WTC11 (cell line): ENCODE data around the gene LRRC4B. TPM values are rescaled to one million over a fixed set of nuclear protein-coding genes. Genes with fewer than 3 reads are reported as not detected.
A peak's percentile ranks its signal among the peaks of the same experiment; 100 is the strongest.

ENCODE experiments used
- ATAC-seq: fragments of 200-7000 bp; cut with Tn5 transposase; 2 replicates; pipeline ENCODE4 v1.10.0; 2021; ENCODE audit warnings: mild to moderate bottlenecking, moderate library complexity
- CTCF ChIA-PET: fragments of 300-600 bp; sonication (Branson Sonifier 250); formaldehyde crosslinking; loops from one replicate; lab custom pipeline; 2021; ENCODE audit warnings: antibody characterized with exemption; lab: Charles Lee
- POLR2A ChIA-PET: fragments of 350-600 bp; sonication (Branson Sonifier 250); formaldehyde crosslinking; loops from one replicate; lab custom pipeline; 2021; ENCODE audit warnings: antibody characterized with exemption; lab: Charles Lee
- DNase-seq: peaks from one replicate; pipeline ENCODE4 v3.0.0; 2021; ENCODE audit warnings: low spot score
- H3K27ac Mint-ChIP-seq: 2 replicates; pipeline ENCODE4 v1.8.0; 2021; ENCODE audit warnings: mixed read lengths
- H3K27me3 Mint-ChIP-seq: 2 replicates; pipeline ENCODE4 v1.8.0; 2021; ENCODE audit warnings: low read depth, mild to moderate bottlenecking, moderate library complexity, mixed read lengths
- H3K36me3 Mint-ChIP-seq: 2 replicates; pipeline ENCODE4 v1.8.0; 2021; ENCODE audit warnings: mixed read lengths
- H3K4me1 Mint-ChIP-seq: 2 replicates; pipeline ENCODE4 v1.8.0; 2022; ENCODE audit warnings: mixed read lengths
- H3K4me3 Mint-ChIP-seq: 2 replicates; pipeline ENCODE4 v1.8.0; 2021; ENCODE audit warnings: mild to moderate bottlenecking, moderate library complexity, mixed read lengths
- H3K9me3 Mint-ChIP-seq: 2 replicates; pipeline ENCODE4 v1.8.0; 2021; ENCODE audit warnings: mixed read lengths
- ETV6 ChIP-seq: sonication (generic); formaldehyde crosslinking; IDR thresholded peaks from 2 replicates; pipeline ENCODE4 v1.8.1; 2022; ENCODE audit warnings: mild to moderate bottlenecking, missing genetic modification reagents
- IRF2 ChIP-seq: sonication (generic); formaldehyde crosslinking; IDR thresholded peaks from 2 replicates; pipeline ENCODE4 v1.8.0; 2022; ENCODE audit warnings: low read depth, missing genetic modification reagents, borderline replicate concordance
- JAZF1 ChIP-seq: fragments of 250-450 bp; sonication (Bioruptor Pico); IDR thresholded peaks from 2 replicates; pipeline ENCODE4 v1.9.0; 2021; ENCODE audit warnings: moderate library complexity, mild to moderate bottlenecking, inconsistent platforms
- JUN ChIP-seq: sonication (generic); formaldehyde crosslinking; IDR thresholded peaks from 2 replicates; pipeline ENCODE4 v1.8.0; 2023; ENCODE audit warnings: mild to moderate bottlenecking, missing genetic modification reagents
- KAT7 ChIP-seq: sonication (generic); formaldehyde crosslinking; IDR thresholded peaks from 2 replicates; pipeline ENCODE4 v1.8.1; 2023; ENCODE audit warnings: missing genetic modification reagents, mild to moderate bottlenecking, borderline replicate concordance
- PRRX2 ChIP-seq: fragments of 250-450 bp; sonication (Bioruptor Pico); IDR thresholded peaks from 2 replicates; pipeline ENCODE4 v1.8.0; 2021; ENCODE audit warnings: mild to moderate bottlenecking
- SMAD3 ChIP-seq: sonication (generic); formaldehyde crosslinking; IDR thresholded peaks from 2 replicates; pipeline ENCODE4 v1.8.0; 2022; ENCODE audit warnings: missing genetic modification reagents, mild to moderate bottlenecking, borderline replicate concordance
- SOX15 ChIP-seq: fragments of 250-450 bp; sonication (Bioruptor Pico); IDR thresholded peaks from 2 replicates; pipeline ENCODE4 v1.9.0; 2021; ENCODE audit warnings: mild to moderate bottlenecking
- TCF7 ChIP-seq: sonication (generic); formaldehyde crosslinking; IDR thresholded peaks from 2 replicates; pipeline ENCODE4 v1.8.0; 2022; ENCODE audit warnings: mild to moderate bottlenecking, low read depth, missing genetic modification reagents, moderate library complexity
- ZNF138 ChIP-seq: sonication (generic); formaldehyde crosslinking; conservative IDR thresholded peaks from 2 replicates; pipeline ENCODE4 v1.8.1; 2022; ENCODE audit warnings: mild to moderate bottlenecking, moderate library complexity, missing genetic modification reagents
- ZNF396 ChIP-seq: fragments of 250-450 bp; sonication (Bioruptor Pico); IDR thresholded peaks from 2 replicates; pipeline ENCODE4 v1.8.0; 2021; ENCODE audit warnings: mild to moderate bottlenecking, moderate library complexity, borderline replicate concordance
- ZNF416 ChIP-seq: fragments of 250-450 bp; sonication (Bioruptor Pico); IDR thresholded peaks from 2 replicates; pipeline ENCODE4 v1.9.0; 2021; ENCODE audit warnings: mild to moderate bottlenecking, inconsistent platforms
- total RNA-seq: library from RNA; stranded (reverse); gene quantifications from 3 replicates; pipeline ENCODE4 v1.2.3, GENCODE V29; 2021
- TF ChIP-seq, protein P1 (sequence below): sonication (generic); formaldehyde crosslinking; IDR thresholded peaks from 2 replicates; pipeline ENCODE4 v1.8.0; 2022; ENCODE audit warnings: missing genetic modification reagents
- TF ChIP-seq, protein P2 (sequence below): sonication (generic); formaldehyde crosslinking; IDR thresholded peaks from 2 replicates; pipeline ENCODE4 v1.8.1; 2023; ENCODE audit warnings: mild to moderate bottlenecking, missing genetic modification reagents, borderline replicate concordance
- TF ChIP-seq, protein P3 (sequence below): sonication (generic); formaldehyde crosslinking; conservative IDR thresholded peaks from 2 replicates; pipeline ENCODE4 v1.8.1; 2022; ENCODE audit warnings: mild to moderate bottlenecking, missing genetic modification reagents
- TF ChIP-seq, protein P4 (sequence below): fragments of 250-450 bp; sonication (Bioruptor Pico); IDR thresholded peaks from 2 replicates; pipeline ENCODE4 v1.8.0; 2021; ENCODE audit warnings: mild to moderate bottlenecking
- TF ChIP-seq, protein P5 (sequence below): sonication (generic); formaldehyde crosslinking; IDR thresholded peaks from 2 replicates; pipeline ENCODE4 v1.8.1; 2022; ENCODE audit warnings: mild to moderate bottlenecking, moderate library complexity, missing genetic modification reagents
- TF ChIP-seq, protein P6 (sequence below): fragments of 250-450 bp; sonication (Bioruptor Pico); IDR thresholded peaks from 2 replicates; pipeline ENCODE4 v2.1.2; 2022; ENCODE audit warnings: mild to moderate bottlenecking, moderate library complexity
- TF ChIP-seq, protein P7 (sequence below): sonication (generic); formaldehyde crosslinking; IDR thresholded peaks from 2 replicates; pipeline ENCODE4 v1.8.1; 2022; ENCODE audit warnings: missing genetic modification reagents, borderline replicate concordance
- TF ChIP-seq, protein P8 (sequence below): sonication (generic); formaldehyde crosslinking; IDR thresholded peaks from 2 replicates; pipeline ENCODE4 v1.8.1; 2022; ENCODE audit warnings: mild to moderate bottlenecking, missing genetic modification reagents, moderate library complexity, borderline replicate concordance

The LRRC4B gene
- total RNA-seq, 1 experiment from 2014 or later = 10.0 TPM

DNA sequence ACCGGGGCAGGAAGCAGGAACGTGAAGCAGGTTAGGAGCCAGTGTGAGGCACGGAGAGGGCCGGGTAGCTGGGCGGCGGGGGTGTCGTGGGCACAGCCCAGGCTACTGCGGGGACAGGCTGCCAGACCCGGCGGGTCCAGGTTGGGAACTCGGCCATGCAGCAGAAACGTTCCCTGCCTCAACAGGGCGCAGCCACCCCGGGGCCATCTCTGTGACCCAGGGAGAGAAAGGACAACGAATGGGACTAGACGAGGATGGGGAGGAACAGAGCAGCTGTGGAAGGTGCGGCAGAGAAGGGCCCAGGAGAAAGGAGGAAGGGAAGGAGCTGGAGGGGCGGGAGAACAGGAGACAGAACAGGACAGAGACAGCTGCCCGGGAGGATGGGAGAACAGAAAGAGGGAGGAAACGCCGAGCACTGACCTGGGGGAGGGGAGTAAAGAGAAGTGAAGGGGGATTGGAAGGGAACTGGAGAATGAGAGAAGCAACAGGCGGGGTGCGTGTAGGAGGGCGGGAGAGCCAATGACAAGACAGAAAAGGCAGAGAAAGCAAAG is 78.7 kb downstream of the LRRC4B start:
- Mint-ChIP-seq H3K9me3 (peaks cover 29% of the 10 kb centered on the region), H3K27me3 (peaks cover 97% of the 10 kb centered on the region), H3K36me3 (peaks cover 30% of the 10 kb centered on the region), H3K4me3 (no peak overlapping the region), H3K27ac (no peak overlapping the region), H3K4me1 (peaks cover 40% of the 10 kb centered on the region)
- ATAC-seq (peak; percentile 28), DNase-seq (no peak)
- CTCF ChIA-PET = interaction anchor here (0.6 to 3.8 kb wide), 8 partner anchors 11 to 132 kb away, joined by 3 to 33 read pairs (median 4); no protein-coding TSS in a partner anchor
- POLR2A ChIA-PET = no interaction called here
- TF ChIP-seq IRF2 (CRISPR knock-in tag) = no peak
- TF ChIP-seq, protein P1, sequence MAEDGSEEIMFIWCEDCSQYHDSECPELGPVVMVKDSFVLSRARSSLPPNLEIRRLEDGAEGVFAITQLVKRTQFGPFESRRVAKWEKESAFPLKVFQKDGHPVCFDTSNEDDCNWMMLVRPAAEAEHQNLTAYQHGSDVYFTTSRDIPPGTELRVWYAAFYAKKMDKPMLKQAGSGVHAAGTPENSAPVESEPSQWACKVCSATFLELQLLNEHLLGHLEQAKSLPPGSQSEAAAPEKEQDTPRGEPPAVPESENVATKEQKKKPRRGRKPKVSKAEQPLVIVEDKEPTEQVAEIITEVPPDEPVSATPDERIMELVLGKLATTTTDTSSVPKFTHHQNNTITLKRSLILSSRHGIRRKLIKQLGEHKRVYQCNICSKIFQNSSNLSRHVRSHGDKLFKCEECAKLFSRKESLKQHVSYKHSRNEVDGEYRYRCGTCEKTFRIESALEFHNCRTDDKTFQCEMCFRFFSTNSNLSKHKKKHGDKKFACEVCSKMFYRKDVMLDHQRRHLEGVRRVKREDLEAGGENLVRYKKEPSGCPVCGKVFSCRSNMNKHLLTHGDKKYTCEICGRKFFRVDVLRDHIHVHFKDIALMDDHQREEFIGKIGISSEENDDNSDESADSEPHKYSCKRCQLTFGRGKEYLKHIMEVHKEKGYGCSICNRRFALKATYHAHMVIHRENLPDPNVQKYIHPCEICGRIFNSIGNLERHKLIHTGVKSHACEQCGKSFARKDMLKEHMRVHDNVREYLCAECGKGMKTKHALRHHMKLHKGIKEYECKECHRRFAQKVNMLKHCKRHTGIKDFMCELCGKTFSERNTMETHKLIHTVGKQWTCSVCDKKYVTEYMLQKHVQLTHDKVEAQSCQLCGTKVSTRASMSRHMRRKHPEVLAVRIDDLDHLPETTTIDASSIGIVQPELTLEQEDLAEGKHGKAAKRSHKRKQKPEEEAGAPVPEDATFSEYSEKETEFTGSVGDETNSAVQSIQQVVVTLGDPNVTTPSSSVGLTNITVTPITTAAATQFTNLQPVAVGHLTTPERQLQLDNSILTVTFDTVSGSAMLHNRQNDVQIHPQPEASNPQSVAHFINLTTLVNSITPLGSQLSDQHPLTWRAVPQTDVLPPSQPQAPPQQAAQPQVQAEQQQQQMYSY (CRISPR knock-in tag) = no peak
- TF ChIP-seq, protein P2, sequence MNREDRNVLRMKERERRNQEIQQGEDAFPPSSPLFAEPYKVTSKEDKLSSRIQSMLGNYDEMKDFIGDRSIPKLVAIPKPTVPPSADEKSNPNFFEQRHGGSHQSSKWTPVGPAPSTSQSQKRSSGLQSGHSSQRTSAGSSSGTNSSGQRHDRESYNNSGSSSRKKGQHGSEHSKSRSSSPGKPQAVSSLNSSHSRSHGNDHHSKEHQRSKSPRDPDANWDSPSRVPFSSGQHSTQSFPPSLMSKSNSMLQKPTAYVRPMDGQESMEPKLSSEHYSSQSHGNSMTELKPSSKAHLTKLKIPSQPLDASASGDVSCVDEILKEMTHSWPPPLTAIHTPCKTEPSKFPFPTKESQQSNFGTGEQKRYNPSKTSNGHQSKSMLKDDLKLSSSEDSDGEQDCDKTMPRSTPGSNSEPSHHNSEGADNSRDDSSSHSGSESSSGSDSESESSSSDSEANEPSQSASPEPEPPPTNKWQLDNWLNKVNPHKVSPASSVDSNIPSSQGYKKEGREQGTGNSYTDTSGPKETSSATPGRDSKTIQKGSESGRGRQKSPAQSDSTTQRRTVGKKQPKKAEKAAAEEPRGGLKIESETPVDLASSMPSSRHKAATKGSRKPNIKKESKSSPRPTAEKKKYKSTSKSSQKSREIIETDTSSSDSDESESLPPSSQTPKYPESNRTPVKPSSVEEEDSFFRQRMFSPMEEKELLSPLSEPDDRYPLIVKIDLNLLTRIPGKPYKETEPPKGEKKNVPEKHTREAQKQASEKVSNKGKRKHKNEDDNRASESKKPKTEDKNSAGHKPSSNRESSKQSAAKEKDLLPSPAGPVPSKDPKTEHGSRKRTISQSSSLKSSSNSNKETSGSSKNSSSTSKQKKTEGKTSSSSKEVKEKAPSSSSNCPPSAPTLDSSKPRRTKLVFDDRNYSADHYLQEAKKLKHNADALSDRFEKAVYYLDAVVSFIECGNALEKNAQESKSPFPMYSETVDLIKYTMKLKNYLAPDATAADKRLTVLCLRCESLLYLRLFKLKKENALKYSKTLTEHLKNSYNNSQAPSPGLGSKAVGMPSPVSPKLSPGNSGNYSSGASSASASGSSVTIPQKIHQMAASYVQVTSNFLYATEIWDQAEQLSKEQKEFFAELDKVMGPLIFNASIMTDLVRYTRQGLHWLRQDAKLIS (CRISPR knock-in tag) = no peak
- TF ChIP-seq, protein P3, sequence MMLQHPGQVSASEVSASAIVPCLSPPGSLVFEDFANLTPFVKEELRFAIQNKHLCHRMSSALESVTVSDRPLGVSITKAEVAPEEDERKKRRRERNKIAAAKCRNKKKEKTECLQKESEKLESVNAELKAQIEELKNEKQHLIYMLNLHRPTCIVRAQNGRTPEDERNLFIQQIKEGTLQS = no peak
- no peak for TF ChIP-seq SMAD3 (CRISPR knock-in tag)
- TF ChIP-seq JUN = no peak
- no peak for TF ChIP-seq PRRX2 (CRISPR knock-in tag)
- TF ChIP-seq, protein P4, sequence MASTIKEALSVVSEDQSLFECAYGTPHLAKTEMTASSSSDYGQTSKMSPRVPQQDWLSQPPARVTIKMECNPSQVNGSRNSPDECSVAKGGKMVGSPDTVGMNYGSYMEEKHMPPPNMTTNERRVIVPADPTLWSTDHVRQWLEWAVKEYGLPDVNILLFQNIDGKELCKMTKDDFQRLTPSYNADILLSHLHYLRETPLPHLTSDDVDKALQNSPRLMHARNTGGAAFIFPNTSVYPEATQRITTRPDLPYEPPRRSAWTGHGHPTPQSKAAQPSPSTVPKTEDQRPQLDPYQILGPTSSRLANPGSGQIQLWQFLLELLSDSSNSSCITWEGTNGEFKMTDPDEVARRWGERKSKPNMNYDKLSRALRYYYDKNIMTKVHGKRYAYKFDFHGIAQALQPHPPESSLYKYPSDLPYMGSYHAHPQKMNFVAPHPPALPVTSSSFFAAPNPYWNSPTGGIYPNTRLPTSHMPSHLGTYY (CRISPR knock-in tag) = no peak
- TF ChIP-seq ETV6 = no peak
- no peak for TF ChIP-seq KAT7 (CRISPR knock-in tag)
- TF ChIP-seq JAZF1 (CRISPR knock-in tag) = no peak
- no peak for TF ChIP-seq TCF7 (CRISPR knock-in tag)
- TF ChIP-seq, protein P5, sequence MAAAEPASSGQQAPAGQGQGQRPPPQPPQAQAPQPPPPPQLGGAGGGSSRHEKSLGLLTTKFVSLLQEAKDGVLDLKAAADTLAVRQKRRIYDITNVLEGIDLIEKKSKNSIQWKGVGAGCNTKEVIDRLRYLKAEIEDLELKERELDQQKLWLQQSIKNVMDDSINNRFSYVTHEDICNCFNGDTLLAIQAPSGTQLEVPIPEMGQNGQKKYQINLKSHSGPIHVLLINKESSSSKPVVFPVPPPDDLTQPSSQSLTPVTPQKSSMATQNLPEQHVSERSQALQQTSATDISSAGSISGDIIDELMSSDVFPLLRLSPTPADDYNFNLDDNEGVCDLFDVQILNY (CRISPR knock-in tag) = no peak
- TF ChIP-seq, protein P6, sequence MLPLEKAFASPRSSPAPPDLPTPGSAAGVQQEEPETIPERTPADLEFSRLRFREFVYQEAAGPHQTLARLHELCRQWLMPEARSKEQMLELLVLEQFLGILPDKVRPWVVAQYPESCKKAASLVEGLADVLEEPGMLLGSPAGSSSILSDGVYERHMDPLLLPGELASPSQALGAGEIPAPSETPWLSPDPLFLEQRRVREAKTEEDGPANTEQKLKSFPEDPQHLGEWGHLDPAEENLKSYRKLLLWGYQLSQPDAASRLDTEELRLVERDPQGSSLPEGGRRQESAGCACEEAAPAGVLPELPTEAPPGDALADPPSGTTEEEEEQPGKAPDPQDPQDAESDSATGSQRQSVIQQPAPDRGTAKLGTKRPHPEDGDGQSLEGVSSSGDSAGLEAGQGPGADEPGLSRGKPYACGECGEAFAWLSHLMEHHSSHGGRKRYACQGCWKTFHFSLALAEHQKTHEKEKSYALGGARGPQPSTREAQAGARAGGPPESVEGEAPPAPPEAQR (CRISPR knock-in tag) = no peak
- TF ChIP-seq ZNF396 (CRISPR knock-in tag) = no peak
- TF ChIP-seq ZNF138 (CRISPR knock-in tag) = no peak
- no peak for TF ChIP-seq SOX15 (CRISPR knock-in tag)
- TF ChIP-seq, protein P7, sequence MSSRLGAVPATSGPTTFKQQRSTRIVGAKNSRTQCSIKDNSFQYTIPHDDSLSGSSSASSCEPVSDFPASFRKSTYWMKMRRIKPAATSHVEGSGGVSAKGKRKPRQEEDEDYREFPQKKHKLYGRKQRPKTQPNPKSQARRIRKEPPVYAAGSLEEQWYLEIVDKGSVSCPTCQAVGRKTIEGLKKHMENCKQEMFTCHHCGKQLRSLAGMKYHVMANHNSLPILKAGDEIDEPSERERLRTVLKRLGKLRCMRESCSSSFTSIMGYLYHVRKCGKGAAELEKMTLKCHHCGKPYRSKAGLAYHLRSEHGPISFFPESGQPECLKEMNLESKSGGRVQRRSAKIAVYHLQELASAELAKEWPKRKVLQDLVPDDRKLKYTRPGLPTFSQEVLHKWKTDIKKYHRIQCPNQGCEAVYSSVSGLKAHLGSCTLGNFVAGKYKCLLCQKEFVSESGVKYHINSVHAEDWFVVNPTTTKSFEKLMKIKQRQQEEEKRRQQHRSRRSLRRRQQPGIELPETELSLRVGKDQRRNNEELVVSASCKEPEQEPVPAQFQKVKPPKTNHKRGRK = no peak
- TF ChIP-seq, protein P8, sequence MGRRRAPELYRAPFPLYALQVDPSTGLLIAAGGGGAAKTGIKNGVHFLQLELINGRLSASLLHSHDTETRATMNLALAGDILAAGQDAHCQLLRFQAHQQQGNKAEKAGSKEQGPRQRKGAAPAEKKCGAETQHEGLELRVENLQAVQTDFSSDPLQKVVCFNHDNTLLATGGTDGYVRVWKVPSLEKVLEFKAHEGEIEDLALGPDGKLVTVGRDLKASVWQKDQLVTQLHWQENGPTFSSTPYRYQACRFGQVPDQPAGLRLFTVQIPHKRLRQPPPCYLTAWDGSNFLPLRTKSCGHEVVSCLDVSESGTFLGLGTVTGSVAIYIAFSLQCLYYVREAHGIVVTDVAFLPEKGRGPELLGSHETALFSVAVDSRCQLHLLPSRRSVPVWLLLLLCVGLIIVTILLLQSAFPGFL (CRISPR knock-in tag) = no peak
- TF ChIP-seq ZNF416 (CRISPR knock-in tag) = no peak
